Lower leg skin (tissue), 4 donors: ENCODE data around the gene PLPPR3. TPM values are rescaled to one million over a fixed set of nuclear protein-coding genes. Genes with fewer than 3 reads are reported as not detected.
"Not testable (repeated sequence)": the region's sequence is repeated elsewhere in the genome, so short reads cannot be mapped to it uniquely, and the experiment has no call there.

Experiments
- DNase-seq, 2 donors: peaks; one replicate each; pipeline ENCODE4 v3.0.0-alpha.2; 2019; ENCODE audit warnings: low spot score in 2 of 2
- H3K4me3 ChIP-seq: fragments of 200-600 bp; sonication (generic); 2 replicates; pipeline ENCODE4 v1.5.1; 2017; ENCODE audit warnings: mild to moderate bottlenecking, low read depth; ENCODE audit not compliant: poor library complexity, severe bottlenecking
- CTCF ChIP-seq, 3 donors: fragments of 450-650 bp; IDR thresholded peaks; one replicate each; pipeline ENCODE4 v1.5.1; 2016; ENCODE audit warnings: antibody characterized with exemption in 3 of 3, mild to moderate bottlenecking in 3 of 3, moderate library complexity in 2 of 3
- POLR2A ChIP-seq, 2 donors: fragments of 450-650 bp; IDR thresholded peaks; one replicate each; pipeline ENCODE4 v1.6.1; 2016 to 2017; ENCODE audit warnings: antibody characterized with exemption in 2 of 2, mild to moderate bottlenecking in 1 of 2, moderate library complexity in 1 of 2
- WGBS, 2 donors: methylation state at CpG; one replicate each; pipeline ENCODE4 v1.1.5; 2018; 5-methylcytosine and 5-hydroxymethylcytosine counted together
- intact Hi-C: fragments of 100-400 bp; cut with DNase I; formaldehyde crosslinking; loops from one replicate; pipeline ENCODE4 v1.15.0; 2023; ENCODE audit warnings: low total_unique reads
- total RNA-seq, 4 donors: library from RNA; depleted of rRNA; stranded (reverse); fragments of >200 nt; gene quantifications; one replicate each; pipeline ENCODE4 v1.1.0, GENCODE V29; 2016

The PLPPR3 gene
- total RNA-seq, 4 donors from 2014 or later = not detected

- H3K4me3 ChIP-seq = no peak overlapping the region
- WGBS, 2 donors = 88% methylated on average over 9 to 12 of the region's 12 CpGs
- intact Hi-C loops = loop anchor here (10.0 kb wide), 1 partner anchor 130 kb away; the partner anchor contains the start of gene WDR18
- no peak for TF ChIP-seq CTCF (IDR thresholded peaks at IDR 0.05)
- no peak for TF ChIP-seq POLR2A (IDR thresholded peaks at IDR 0.05)
- no peak for DNase-seq
Measured at GRCh38 chr19:855142-855541, 33.4 kb upstream of the PLPPR3 start.

GRCh38 chr19:854549-854948 is 32.8 kb upstream of the PLPPR3 start:
- DNase-seq = no peak
- intact Hi-C loops = loop anchor here (10.0 kb wide), 1 partner anchor 130 kb away; the partner anchor contains the start of gene WDR18
- H3K4me3 ChIP-seq = no peak overlapping the region
- WGBS, 2 donors = 77 to 78% methylated on average over 6 of the region's 6 CpGs
- TF ChIP-seq CTCF (IDR thresholded peaks at IDR 0.05) (no peak), POLR2A (IDR thresholded peaks at IDR 0.05) (no peak)

- WGBS, 2 donors = 76 to 82% methylated on average over 11 to 12 of the region's 17 CpGs
Measured at GRCh38 chr19:853614-854220, 32.0 kb upstream of the PLPPR3 start.

GRCh38 chr19:853014-853585 is 31.3 kb upstream of the PLPPR3 start:
- no peak for DNase-seq
- TF ChIP-seq POLR2A (IDR thresholded peaks at IDR 0.05) (no peak), CTCF (IDR thresholded peaks at IDR 0.05) (no peak)
- 30% methylated on average over 17 of the region's 67 CpGs; no CpG with 5 or more reads in 1 of the 2 donors for whole genome bisulfite sequencing, 2 donors
- no peak overlapping the region for H3K4me3 ChIP-seq
- intact Hi-C loops = loop anchor here (10.0 kb wide), 1 partner anchor 132 kb away; the partner anchor contains the start of gene WDR18

More at GRCh38 chr19:853614-854220, 32.0 kb upstream of the PLPPR3 start:
- H3K4me3 ChIP-seq, DNase-seq: not testable (repeated sequence)
- intact Hi-C loops = loop anchor here (10.0 kb wide), 1 partner anchor 131 kb away; the partner anchor contains the start of gene WDR18

GRCh38 chr19:852136-853013 is 30.6 kb upstream of the PLPPR3 start, which contains the start of gene ELANE:
Gene ELANE (plus strand): TSS chr19:852303. CDS start chr19:852329, 26 bp downstream.
- no peak within 1 kb of the TSS for H3K4me3 ChIP-seq
- intact Hi-C loops = loop anchor here (10.0 kb wide), 1 partner anchor 132 kb away; the partner anchor contains the start of gene WDR18
- WGBS, 2 donors = 57 to 61% methylated on average over 34 to 41 of the region's 55 CpGs
- TF ChIP-seq CTCF (IDR thresholded peaks at IDR 0.05) (no peak), POLR2A (IDR thresholded peaks at IDR 0.05) (no peak)
- peak in 1 of 2 donors; percentile 85 for DNase-seq
